Stimulated activated CD4-positive, alpha-beta T cell treated with anti-CD3 and anti-CD28 coated beads, TNF-alpha, amount 100 ng/mL, for 48 hours (primary cell): Measurements from ENCODE around the gene NMBR.
"Not testable (repeated sequence)": the region's sequence is repeated elsewhere in the genome, so short reads cannot be mapped to it uniquely, and the experiment has no call there.

Experiments
- DNase-seq, 3 donors: peaks; one replicate each; pipeline ENCODE4 v3.0.0-alpha.2; 2020; ENCODE audit warnings: low read depth in 3 of 3

NMBR gene

DNA sequence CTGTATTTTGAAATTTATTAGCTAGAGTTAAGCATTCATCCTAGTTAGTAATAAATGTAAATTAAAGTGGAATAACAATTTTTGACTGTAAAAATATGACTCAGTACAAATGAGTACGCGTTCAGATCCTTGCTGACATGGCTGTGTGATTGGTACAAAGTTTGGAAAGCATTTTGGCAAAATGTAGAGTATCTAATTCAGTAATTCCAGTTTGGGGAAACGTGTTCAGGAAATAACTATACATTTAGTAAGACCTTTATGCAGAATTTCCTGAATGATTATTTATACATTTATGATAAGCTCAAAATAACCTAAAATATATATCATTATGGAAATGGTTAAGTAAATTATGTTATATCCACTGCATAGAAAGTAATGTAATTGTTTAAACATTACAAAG is 8.2 kb upstream of the NMBR start:
- no peak for DNase-seq

GRCh38 chr6:142154336-142154735 is 7.4 kb upstream of the NMBR start:
- DNase-seq = no peak

- no peak for DNase-seq
Observed at GRCh38 chr6:142153196-142153595, 6.3 kb upstream of the NMBR start.

GRCh38 chr6:142152746-142153145 is 5.8 kb upstream of the NMBR start:
- no peak for DNase-seq

DNA sequence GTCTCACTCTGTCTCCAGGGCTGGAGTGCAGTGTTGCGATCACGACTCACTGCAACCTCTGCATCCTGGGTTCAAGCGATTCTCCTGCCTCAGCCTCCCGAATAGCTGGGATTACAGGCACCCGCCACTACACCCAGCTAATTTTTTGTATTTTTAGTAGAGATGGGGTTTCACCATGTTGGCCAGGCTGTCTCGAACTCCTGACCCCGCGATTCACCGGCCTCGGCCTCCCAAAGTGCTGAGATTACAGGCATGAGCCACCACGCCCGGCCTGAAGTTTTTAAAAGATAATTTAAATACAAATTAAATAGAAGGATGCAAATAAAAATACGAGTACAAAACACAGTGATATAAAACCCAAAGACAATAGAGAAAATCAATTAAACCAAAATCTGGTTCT is 5.4 kb downstream of the NMBR start:
- not testable (repeated sequence) for DNase-seq

DNA sequence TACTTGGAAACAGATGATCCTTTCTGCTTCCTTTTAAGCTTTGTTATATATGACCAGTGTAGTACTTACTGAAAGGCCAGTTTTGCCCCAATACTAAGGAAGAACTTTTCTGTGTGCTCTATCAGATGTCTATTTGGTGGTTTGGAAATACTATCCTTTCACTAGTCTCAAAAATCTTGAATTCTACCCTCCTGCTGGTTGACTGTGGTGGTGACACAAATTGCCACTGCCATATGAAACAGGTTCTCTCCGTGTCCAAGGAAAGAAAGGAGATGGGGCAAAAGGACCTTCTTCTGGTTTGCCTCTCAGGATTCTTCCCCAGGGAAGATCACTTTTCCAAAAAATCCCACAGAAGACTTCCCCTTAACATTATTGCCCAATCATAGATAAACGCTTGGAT is 8.0 kb downstream of the NMBR start:
- no peak for DNase-seq

DNA sequence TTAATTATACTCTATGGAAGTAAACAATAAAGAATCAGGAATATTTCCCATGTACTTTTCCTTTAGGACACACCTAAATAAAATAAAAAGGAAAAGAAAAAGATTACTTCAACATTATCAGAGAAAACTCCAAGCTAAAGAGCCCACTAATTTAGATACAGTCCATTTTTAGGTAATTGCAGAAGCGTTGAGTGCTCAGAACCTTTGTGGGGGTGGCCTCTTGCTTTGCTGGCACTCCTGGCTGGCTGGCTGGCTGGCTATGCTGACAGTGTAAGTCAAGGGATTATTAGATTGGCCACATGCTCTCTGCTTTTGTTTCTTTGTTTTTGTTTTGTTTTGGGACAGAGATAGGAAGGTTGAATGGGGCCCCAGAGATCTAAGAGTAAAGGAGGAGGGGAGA is 14.3 kb downstream of the NMBR start, which contains the start of gene GJE1:
TSS of gene GJE1 (plus strand) at position 301 of the 400 bp plus-strand sequence. CDS start 234 bp downstream, outside the sequence.
- DNase-seq = no peak

- no peak for DNase-seq
Observed at GRCh38 chr6:142130814-142131213, 16.1 kb downstream of the NMBR start.

- no peak for DNase-seq
Observed at GRCh38 chr6:142121342-142121741, 25.6 kb downstream of the NMBR start.

- DNase-seq = no peak
Observed at GRCh38 chr6:142118925-142119324, 28.0 kb downstream of the NMBR start.

DNA sequence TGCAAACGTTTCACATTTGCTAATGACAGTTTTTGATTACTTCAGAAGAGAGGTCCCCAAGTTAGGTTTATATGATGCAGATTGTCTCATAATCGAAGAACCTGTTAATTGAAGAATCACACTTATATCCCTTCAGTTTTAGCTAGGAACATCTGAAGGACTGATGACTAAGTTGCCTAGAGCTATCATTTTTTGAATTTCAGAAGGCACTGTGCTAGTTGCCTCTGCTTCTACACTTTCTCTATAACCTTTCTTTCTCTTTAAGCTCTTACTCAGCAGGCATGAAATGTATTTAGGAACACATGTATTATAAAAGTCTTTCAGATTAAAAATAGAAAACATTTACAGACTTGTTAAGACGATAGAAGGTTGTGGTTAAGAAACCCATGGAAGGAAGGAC is 28.6 kb downstream of the NMBR start:
- DNase-seq = no peak

- no peak for DNase-seq
Observed at GRCh38 chr6:142117366-142117765, 29.6 kb downstream of the NMBR start.

DNA sequence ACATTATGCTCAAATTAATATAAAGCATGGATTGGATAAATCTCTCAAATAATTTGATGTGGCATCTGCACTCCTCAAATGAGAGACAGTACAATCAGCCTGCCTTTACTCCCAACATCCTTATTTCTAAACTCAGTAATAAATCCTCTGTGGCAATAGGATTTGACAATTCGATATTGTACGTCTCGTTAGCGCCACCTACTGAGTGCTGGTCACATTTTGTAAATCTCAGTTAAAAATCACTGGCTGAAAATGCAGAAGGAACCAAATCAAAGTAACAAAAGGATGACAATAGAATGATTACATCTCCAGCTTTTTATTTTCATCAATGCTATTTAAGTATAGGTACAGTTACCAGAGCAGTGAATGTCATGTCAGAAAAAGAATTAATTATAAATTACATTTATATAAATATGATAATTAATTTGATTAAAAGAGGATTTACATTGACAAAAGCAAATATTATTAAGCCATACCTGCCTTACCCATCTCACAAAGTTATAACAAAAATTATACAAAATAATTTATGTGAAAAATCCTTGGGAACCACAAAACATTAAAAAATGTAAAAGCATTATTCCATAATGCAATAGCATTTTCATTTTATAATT is 34.4 kb downstream of the NMBR start:
- DNase-seq = peak; percentile 10 to 71 (median 59)

DNA sequence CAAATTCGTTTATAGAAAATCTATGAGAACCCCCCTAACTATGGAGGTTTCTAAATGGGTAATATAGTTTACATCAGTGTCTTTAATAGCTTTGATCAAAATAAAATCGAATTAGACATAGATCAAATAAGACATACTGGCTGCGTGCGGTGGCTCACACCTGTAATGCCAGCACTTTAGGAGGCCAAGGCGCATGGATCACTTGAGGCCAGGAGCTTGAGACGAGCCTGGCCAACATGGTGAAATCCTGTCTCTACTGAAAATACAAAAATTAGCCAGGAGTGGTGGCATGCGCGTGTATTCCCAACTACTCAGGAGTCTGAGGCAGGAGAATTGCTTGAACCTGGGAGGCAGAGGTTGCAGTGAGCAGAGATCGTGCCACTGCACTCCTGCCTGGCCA is 36.1 kb downstream of the NMBR start:
- DNase-seq = not testable (repeated sequence)

- DNase-seq = not testable (repeated sequence)
Observed at GRCh38 chr6:142104820-142105219, 42.1 kb downstream of the NMBR start.

- no peak for DNase-seq
Observed at GRCh38 chr6:142088858-142089216, 58.1 kb downstream of the NMBR start.

DNA sequence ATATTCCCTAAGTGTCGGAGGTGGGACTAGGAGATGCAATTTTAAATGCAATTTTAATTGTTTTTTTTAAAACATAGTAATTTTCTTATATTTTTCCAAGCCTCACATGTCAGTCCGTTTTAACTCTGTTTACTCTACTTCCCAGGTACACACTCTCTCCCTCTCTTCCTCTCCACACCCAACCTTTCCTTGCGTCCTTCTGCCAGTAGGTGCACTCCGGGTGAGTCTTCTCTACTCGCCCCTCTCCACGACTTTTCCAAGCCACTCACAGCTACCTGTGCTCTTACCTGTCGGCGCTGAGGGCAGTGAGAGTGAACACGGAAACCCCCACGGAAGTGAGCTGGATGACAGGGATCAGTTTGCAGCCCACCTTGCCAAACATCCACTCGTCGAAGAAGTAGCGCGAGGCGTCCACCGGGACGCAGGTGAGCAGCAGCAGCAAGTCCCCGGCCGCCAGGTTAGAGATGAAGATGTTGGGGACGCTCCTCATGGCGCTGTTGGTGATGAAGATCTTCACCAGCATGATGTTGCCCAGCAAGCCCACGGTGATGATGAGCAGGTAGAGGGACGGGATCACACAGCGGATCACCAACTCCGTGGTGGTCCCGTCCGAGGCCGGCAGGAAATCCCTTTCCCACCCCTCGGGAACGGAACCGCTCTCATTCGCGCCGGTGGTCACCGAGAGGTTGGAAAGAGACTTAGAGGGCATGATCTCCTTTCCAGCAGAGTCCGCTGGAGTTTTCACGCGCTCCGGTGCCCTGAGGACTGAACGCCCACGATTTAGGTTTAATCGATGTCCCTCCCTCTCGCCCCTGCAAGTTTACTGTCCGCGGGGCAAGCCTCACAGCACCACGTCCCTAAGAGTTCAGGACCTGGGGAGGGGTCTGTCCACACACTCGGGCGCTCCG is 58.7 kb downstream of the NMBR start:
- DNase-seq = no peak

- no peak for DNase-seq
Observed at GRCh38 chr6:142079130-142079529, 67.8 kb downstream of the NMBR start.

- no peak for DNase-seq
Observed at GRCh38 chr6:142075516-142076101, 71.3 kb downstream of the NMBR start.

- no peak for DNase-seq
Observed at GRCh38 chr6:142074516-142074915, 72.4 kb downstream of the NMBR start.

DNA sequence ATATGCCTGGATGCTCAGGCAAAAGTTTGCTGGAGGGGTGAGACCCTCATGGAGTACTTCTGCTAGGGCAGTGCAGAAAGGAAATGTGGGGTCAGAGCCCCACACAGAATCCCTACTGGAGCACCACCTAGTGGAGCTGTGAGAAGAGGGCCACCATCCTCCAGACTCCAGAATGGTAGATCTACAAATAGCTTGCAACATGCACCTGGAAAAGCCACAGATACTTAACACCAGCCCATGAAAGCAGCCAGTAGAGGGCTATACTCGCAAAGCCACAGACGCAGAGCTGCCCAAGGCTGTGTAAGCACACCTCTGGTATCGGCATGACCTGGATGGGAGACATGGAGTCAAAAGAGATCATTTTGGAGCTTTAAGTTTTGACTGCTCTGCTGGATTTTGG is 74.9 kb downstream of the NMBR start:
- no peak for DNase-seq

- DNase-seq = no peak
Observed at GRCh38 chr6:142068416-142068815, 78.5 kb downstream of the NMBR start.

DNA sequence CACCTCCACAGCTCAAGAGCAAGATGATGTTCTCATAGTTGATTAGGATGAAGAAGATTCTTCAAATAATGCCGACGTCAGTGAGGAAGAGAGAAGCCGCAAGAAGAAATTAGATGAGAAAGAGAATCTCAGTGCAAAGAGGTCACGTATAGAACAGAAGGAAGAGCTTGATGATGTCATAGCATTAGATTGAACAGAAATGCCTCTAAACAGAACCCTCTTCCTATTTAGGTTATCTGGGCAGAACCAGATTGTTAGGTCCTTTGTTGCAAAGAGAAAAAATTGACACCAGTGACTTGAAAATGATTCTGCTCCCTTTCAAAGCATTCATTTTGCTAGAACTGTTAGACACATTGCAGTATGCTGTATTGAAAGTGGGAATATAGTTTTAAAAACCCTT is 84.1 kb downstream of the NMBR start:
- not testable (repeated sequence) for DNase-seq
